Suppressor macrophage treated with lipopolysaccharide for 1 hour (primary cell): ENCODE measurements around the gene SCML2.
"Not testable (repeated sequence)": the region's sequence is repeated elsewhere in the genome, so short reads cannot be mapped to it uniquely, and the experiment has no call there.

Experiments used
- DNase-seq, 3 donors: peaks; one replicate each; pipeline ENCODE4 v3.0.0-alpha.2; 2020 to 2022

The SCML2 gene

DNA sequence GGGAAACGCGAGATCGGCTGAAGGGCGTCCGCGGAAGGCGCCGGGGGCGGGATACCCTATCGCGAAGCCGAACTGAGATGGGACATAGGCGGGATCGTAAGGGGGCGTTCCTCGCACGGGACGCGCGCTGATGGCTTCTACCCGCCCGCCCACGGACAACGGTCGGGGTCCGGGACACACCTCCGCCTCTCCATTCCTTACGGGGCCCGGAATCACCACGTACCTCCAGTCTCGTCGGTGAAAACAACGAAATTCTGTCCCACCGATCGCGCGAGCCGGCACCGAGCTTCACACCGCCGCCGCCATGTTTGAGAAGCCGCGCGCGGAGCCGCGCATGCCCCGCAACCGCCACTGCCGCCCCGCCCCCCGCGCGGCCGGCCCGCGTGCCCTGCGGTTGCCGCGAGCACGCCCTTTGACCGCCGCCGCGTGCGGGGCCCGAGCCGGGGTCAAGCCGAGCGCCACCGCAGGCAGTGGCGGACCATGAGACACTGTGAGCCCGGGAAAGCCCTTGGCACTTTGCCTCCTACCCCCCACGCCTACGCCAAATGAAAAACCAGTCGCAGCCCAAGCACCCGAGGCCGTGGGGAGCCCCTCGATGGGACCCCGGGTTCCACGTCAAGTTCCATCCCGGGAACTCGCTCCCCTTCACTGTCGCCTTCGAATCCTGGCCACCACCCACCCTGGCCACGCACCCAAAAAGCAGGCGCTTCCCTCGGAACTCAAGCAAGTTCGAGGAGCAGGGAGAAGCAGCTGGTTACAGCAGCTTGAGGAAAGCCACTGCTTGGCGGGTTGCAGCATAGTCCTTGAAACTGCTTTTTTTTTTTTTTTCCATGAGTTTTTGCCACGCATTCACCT lies at the start of gene SCML2:
Gene SCML2, minus strand, starts transcription at position 320 of the 855 bp plus-strand sequence. CDS start 20,617 bp downstream, outside the sequence.
- peak; percentile 38 to 63 (median 42) for DNase-seq

DNA sequence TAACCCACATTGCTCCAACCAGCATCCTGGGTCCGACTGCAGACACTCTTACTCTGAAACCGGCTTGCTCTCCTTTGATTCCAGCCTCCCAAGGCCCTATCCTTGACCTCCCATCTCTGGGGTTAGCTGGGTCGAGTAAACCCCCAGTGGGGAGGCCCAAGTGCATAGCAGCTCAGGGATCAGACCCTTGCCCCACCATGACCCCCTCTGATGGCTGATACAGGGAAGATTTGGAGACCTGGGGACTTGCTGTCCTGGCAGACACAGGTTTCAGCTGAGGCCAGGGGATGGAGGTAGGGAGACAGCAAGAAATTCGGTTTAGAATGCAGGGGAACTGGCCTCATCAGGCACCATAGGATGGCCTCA lies 47.3 kb upstream of the SCML2 start:
- DNase-seq: no peak

DNA sequence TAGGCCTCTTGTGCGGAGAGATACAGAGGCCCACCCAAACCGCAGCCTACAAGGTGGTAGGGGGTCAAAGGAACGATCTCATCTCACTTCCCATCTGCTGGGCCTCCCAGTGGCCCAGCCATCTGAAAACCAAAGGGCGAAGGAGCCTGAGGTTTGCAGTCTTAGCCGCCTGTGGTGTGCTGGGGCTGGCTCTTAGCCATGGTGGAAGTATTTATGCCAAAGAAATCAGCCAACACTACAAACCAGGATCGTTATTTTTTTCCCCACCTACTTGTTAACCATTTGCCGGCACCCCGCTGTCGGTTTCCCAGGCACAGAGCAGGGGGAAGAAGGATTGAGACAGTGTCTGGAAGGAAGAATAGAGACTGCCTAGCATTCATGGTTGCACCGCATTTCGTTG lies 40.0 kb upstream of the SCML2 start:
- DNase-seq: no peak

DNA sequence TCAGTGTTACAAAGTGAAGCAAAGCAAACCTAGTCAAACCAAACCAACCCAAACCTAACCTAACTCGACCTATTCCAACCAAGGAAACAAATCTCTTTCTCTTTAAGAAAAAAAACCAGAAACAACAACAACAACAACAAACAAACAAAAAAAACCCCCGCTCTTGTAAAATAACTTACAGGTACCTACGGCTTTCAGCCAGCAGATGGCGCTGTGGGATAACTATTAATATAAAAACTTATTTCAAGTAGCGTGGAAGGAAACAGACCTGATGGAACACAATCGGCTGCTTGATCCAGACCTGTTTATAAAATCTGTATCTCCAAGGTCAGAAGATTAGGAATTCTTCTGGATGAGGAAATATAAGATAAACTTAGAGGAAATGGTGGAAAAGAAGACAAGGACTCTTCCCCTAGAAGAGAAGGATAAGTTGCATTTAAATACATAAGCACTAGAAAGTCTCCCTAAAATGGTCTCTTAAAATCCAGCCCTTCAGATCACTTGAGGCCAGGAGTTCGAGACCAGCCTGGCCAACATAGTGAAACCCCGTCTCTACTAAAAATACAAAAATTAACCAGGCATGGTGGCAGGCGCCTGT lies 36.6 kb upstream of the SCML2 start:
- DNase-seq: peak; percentile 73 to 78 (median 77)

DNA sequence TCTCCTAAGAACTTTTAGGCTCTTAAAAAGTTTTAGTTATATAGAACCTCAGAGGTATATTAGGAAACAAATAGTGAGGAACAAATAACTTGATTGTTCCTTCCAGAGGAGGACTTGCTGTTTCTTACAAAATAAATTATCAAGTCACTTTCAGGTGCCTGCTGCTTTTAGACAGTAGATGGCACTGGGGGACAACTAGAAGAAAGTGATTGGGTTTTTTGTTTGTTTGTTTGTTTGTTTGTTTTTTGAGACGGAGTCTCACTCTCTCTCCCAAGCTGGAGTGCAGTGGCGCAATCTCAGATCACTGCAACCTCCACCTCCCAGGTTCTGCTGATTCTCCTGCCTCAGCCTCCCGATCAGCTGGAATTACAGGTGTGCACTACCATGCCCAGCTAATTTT lies 35.5 kb upstream of the SCML2 start:
- no peak for DNase-seq

DNA sequence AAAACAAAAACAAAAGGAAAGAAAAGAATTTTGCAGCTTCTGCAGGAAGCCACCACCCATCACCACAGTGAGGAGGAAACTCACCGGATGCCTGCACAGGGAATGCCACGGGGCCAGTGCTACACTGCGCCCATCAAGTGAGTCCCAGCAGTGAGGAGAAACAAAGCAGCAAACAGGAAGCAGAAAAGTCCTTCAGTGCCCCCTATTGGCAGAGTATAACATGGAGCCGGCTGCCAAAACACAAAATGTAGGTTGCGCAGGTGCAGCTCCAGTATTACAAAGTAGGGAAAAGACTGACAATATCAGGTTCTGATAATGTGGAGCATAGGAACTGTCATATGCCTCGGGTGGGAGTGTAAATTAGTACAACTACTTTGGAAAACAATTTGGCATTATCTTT lies 23.3 kb upstream of the SCML2 start:
- DNase-seq: peak; percentile 37 to 56 (median 48)

DNA sequence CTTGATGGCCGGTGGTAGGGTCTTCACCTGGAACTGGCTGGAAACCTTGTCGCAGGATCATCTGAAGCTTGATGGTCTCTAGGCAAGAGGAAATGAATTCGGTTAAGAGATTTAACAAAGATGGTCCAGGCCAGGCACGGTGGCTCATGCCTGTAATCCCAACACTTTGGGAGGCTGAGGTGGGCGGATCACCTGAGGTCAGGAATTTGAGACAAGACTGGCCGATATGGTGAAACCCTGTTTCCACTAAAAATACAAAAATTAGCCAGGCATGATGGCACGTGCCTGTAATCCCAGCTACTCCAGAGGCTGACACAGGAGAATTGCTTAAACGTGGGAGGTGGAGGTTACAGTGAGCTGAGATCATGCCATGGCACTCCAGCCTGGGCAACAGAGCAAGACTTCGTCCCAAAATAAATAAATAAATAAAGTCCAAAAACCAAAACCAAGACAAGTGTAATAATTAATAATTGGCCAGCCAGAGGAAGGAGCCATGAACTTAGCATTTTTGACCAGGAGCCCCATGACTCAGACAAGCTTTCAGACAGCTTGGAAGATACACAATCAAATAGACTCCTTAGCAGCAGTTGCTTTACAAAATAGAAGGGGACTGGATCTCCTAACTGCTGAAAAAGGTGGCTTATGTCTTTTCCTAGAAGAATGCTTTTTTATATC lies 20.8 kb upstream of the SCML2 start:
- not testable (repeated sequence) for DNase-seq

DNA sequence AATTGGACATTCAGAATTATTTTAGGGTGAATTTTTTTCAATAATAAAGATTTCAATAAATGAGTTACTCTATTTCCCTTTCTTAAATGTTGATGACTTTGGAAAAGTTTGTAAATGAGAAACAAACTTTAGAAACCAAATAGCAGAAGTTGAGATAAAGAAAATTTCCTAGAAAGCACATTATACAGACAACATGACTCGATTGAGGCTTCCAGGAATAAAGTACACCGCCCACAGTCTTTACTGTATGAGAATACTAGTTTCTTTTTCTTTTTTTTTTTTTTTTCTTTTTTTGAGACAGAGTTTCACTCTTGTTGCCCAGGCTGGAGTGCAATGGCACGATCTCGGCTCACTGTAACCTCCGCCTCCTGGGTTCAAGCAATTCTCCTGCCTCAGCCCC lies 14.6 kb upstream of the SCML2 start:
- peak; percentile 21 to 69 (median 57) for DNase-seq

DNA sequence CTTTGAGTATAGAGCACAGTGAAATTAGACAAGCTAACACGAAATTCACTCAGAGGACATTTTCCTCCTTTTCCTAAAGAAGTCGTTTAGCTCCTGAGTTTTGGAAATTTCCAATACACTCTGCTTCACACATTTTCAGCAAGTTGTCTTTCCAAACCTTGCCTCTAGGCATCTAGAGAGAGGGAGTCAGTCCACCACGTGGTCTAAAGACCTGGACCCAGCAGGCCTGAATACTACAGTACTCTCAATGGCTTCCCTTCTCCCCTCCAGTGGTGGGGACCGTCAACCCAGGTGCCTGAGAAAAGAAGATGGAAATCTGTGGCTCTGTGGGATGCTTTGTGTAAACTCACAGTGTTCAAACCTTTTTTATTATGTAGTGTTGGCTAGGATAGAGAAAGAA lies 13.9 kb upstream of the SCML2 start:
- DNase-seq: no peak

DNA sequence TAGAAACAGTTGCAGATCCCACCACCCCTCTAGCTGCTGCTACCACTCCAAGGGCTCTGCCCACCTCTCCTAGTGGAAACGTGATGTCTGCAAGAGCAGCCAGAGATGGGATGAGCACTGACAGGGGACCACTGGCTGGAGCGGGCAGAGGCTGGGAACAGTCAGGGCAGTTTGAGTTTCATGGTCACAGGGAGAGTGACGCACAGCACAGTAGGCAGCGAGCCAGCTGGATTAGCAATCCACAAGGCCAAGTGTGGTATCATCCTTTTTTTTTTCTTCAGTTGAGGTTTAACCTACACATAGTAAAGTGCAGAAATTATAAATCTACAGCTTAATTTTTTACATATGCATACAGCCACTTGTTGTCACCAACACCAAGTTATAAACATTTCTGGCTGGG lies 6.4 kb upstream of the SCML2 start:
- DNase-seq: no peak

DNA sequence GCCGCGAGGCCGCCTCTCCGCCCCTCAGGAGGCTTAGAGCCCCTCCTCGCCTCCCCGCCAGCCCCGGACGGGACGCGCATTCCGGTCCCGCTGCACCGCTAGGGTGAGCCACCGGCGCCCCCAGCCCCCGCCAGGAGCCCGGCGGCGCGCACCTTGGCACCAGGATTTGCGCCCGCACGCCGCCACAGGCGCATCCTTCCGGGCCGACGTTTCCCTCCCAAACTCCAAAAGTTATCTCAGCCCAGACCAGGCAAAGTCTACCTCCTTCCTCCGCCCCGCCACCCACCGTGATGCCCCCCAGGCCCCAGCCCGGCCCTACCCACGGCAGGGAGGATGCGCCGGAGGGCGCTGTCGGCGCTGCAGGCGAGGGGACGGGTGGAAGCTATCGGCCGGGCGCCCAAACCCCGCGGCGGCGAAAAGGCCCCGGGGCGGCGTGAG lies 538 bp downstream of the SCML2 start:
- peak in 1 of 3 donors; percentile 19 for DNase-seq

DNA sequence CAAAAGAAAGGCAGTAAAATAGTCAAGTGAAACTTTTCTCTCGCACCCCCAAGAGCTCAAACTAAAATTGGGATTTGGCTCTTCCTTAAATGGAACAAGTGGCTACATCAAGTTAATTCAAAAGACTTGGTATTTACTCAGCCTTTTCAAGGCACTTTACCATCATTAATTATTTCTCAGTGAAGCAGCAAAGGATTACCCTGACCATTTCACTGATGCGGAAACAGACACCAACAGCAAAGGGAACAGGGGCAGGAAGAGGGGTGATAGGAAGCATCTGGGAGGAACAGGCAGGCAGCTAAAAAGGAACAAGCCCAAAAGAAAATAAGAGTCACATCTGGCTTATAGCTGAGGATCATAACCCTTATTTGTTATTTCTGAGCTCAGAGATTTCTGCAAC lies 2.7 kb downstream of the SCML2 start:
- DNase-seq: no peak

DNA sequence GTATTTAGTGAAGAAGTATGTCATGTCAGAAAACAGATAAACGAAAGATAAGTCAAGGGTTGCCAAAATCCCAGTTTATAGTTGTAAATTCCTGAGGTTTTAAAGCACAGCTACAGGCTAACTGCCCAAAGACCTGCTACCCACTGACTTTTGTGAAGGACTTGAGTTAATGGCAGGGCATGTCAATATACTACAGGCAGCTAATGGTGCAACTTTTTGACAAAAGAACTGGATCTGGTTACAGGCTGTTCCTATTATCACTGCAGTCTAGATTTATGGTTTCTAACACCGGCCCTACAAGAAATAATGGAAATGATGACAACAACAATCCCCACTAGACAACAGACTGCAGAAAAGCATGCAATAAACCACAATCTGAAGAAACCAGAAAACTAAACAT lies 6.4 kb downstream of the SCML2 start:
- no peak for DNase-seq

DNA sequence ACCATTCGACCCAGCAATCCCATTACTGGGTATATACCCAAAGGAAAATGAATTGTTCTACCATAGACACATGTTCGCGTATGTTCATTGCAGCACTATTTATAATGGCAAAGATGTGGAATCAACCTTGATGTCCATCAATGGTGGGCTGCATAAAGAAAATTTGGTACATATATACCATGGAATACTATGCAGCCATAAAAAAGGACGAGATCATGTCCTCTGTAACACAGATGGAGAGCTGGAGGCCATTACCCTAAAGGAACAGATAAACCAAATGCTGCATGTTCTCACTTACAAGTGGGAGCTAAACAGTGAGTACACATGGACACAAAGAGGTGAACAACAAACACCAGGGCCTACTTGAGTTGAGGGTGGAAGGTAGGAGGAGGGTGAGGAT lies 45.1 kb downstream of the SCML2 start:
- DNase-seq: no peak

DNA sequence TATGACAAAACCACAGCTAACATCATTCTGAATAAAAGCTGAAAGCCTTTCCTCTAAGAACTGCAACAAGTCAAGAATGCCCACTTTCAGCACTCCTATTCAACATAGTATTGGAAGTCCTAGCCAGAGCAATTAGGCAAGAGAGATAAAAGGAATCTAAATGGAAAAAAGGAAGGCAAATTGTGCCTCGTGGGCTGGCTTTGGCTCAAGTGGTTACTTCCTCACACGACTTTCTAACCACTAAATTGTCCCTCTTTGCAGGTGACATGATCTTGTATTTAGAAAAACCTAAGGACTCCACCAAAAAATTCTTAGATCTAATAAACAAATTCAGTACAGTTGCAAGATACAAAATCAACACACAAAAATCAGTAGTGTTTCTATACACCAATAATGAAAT lies 57.2 kb downstream of the SCML2 start:
- no peak for DNase-seq

DNA sequence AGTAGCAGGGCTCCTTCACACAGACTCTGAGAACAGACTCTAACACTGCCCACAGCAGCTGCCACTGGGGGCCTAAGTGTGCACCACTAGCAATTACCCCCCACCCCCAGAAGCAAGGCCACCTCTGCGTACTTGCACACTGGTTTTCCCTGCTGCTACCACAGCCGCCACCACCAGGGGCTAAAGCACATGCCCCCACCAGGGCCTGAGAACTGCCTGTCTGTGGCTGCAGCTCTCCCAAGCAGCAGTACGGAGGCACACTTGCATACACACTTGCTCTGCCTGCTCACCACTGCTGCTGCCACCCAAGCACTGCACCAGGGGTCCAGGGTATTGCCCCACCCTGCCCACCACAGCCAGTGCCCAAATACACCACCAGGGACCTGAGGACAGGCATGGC lies 59.6 kb downstream of the SCML2 start:
- DNase-seq: no peak

DNA sequence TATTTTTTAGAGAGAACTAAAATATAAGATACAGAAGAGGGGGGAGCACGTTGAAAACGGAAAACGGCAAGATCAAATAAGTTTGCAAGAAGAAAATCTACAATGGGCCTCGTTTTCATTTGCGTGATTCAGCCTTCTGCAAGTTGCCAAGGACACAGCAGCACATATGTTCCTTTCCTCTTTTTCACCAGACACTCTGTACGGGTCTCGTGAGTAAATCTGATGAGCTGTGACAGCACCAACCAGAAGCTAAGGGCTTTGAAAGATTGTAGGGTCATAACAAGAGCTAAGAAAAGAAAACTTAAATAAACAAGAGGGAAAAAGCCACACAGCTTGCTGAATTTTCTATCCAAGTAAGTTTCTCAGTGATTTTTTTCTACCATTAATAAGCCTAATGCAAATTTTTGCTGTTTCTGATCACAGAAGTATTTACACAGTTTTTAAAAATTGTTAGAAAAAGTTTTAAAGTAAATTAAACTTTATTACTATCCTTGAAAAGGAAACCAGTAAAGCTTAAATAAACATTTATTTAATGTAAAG lies 63.4 kb downstream of the SCML2 start:
- no peak for DNase-seq

DNA sequence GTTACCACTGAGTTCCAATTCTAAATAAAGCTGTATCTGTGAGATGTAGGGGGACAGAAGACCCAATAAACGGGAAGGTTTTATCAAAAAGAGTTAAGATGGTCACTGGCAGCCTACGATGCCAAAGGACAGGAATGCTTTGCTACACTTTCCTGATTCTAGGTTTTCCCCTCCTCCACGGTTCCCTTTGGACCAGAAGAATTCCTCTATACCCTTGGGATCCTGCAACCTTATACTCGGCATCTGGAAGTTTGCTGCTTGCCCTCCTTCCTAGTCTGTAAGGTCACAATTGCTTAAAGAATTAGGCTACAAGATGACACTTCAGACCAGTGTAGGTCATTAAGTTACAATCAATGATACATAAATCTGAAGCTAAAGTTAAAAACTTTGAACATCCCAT lies 64.3 kb downstream of the SCML2 start:
- DNase-seq: no peak

DNA sequence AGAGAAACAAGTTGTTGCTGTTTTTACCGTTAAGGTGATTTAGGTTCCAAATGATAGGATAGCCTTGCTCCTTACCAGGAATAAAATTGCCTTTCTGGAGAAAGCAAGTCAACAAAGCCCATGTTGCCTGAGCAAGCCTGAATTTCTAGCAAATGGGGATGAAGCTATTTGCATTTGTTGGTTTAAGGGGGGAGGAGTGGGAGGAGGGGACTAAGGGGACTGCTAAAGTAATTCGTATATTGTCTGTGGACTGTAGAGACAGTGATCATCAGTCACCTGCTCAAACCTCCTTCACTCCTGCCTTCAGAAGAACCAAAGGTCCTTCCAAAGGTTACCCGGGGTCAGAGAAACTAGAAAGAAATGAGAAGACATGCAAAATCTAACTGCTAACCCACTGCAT lies 65.8 kb downstream of the SCML2 start:
- no peak for DNase-seq

DNA sequence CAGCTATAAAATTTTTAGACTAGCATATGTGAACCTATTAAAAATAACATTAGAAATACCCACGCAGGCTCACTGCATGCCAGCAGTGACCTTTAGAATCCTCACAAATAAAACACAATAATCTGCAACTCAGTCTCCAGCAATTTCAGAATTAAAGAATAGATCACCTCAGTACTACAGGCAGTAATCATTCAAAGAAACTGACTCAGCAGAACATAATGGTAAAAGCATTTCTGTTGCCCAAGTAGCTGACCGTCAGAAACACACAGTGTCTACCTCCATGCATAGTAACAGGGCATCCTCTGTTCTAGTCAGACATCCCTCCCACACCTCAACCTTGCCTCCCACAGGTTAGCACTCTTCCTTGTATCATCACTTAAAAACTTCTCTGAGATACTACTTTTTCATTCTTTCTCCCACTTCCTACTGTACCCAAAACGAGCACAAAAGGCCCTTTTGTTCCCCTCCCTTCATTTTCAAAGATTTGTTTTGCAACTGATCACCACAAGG lies 68.1 kb downstream of the SCML2 start:
- no peak for DNase-seq

DNA sequence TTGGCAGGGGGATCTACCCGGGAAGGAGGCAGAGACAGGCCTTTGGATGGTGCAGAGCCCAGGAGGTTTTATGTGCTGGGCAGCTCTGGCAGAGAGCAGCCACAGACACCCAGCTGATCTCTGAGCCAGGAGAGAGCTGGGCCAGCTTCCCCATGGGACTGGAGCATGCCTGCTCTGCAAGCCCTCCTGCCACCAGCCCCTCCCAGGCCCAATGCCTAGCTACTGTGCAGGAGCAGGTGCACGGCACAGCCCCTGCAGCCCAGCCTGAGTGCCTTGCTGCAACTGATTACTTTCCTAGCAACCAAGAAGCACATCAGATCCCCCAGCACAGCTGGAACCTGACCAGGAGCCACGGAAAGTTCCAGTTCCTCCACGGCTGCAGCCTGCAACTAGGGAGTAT lies 76.0 kb downstream of the SCML2 start:
- DNase-seq: no peak

DNA sequence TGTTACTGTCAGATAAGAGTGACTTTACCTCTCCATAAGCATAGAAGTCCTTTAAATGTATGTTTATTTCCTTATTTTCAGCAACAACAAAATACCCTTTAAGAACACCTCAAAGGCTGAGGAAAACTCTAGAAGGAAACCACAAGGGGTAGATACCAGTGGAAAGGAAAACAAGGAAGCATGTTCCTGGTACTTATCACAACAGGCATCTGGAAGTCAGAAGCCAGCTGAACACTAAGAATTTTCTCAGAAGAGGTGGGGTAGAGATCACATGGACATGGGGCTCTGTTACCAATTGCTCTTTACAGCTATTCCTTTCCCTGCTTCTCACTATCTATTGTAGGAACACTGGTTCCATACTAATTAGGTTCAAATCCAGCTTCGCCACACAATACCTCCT lies 82.3 kb downstream of the SCML2 start:
- no peak for DNase-seq

DNA sequence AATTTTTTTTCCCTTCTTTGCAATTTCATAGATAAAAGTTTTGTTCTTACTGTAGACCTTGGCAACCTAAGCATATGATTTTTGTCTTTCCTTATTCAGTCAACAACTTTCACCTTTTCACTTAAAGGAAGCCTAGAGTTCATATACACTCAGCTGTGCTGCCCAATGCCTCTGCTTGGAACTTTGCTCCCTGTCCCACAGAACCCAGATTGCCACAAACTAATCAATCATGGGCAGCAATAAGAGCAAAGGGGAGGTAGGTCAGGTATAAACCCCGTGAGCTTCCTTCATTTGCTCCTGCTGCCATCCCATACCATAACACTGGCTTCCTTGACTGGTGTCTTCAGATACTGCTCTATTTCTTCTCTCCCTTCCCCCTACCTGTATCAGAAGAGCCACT lies 82.8 kb downstream of the SCML2 start:
- no peak for DNase-seq

DNA sequence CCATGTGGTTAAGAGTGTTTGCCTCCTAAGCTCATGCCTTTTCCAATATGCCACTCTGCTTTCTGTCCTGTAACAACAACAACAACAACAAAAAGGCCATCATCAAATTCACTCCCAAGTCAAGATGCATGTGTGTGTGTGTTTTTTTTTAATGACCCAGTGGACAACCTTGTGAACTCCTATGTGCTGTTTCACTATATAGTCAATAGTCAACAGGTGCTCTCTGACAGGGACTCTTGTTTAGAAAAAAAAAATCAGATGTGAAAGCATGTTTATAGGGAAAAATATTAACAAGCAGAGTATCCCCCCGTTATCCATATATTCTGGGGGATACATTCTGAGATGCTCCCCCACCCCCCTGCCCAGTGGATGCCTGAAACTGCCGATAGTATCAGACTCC lies 83.2 kb downstream of the SCML2 start:
- no peak for DNase-seq
